DND-41 (cell line): ENCODE measurements around the gene FNDC3B.
"Not testable (repeated sequence)": the region's sequence is repeated elsewhere in the genome, so short reads cannot be mapped to it uniquely, and the experiment has no call there.

Experiments
- ATAC-seq: fragments of 200-7000 bp; cut with Tn5 transposase; 3 replicates; pipeline ENCODE4 v1.9.1; 2021; ENCODE audit warnings: low read depth; ENCODE audit not compliant: insufficient read depth
- DNase-seq: peaks from one replicate; pipeline ENCODE4 v3.0.0-alpha.2; 2020
- H2AFZ ChIP-seq: 2 replicates; pipeline ENCODE4 v1.6.0; 2012; ENCODE audit warnings: low read depth, low read length
- H3K27ac ChIP-seq: 2 replicates; pipeline ENCODE4 v1.5.1; 2012; ENCODE audit warnings: low read length, inconsistent platforms
- H3K27me3 ChIP-seq: fragments of 200-600 bp; sonication (generic); 2 replicates; pipeline ENCODE4 v1.6.0; 2012; ENCODE audit warnings: low read length, mild to moderate bottlenecking, inconsistent platforms; ENCODE audit not compliant: insufficient read depth, poor library complexity
- H3K36me3 ChIP-seq: 2 replicates; pipeline ENCODE4 v1.5.1; 2012; ENCODE audit warnings: low read length, inconsistent platforms; ENCODE audit not compliant: insufficient read depth
- H3K4me1 ChIP-seq: 2 replicates; pipeline ENCODE4 v1.5.1; 2012; ENCODE audit warnings: mild to moderate bottlenecking, low read length; ENCODE audit not compliant: insufficient read depth
- H3K4me2 ChIP-seq: 2 replicates; pipeline ENCODE4 v1.6.0; 2012; ENCODE audit warnings: mild to moderate bottlenecking, moderate library complexity, low read length, inconsistent platforms; ENCODE audit not compliant: insufficient read depth
- H3K4me3 ChIP-seq, 2 experiments: fragments of 200-600 bp in 1 of 2; shearing (Covaris generic) in 1 of 2; 2 replicates each; pipeline ENCODE4 v1.5.1; 2012 to 2016; ENCODE audit warnings: inconsistent platforms in 2 of 2, low read length in 2 of 2, mild to moderate bottlenecking in 2 of 2, low read depth in 1 of 2, moderate library complexity in 1 of 2
- H3K79me2 ChIP-seq: 2 replicates; pipeline ENCODE4 v1.6.0; 2012; ENCODE audit warnings: low read length, inconsistent platforms; ENCODE audit not compliant: insufficient read depth
- H3K9ac ChIP-seq: 2 replicates; pipeline ENCODE4 v1.6.0; 2012; ENCODE audit warnings: low read depth, mild to moderate bottlenecking, inconsistent platforms, low read length, moderate library complexity
- H3K9me3 ChIP-seq: 2 replicates; pipeline ENCODE4 v1.5.1; 2012; ENCODE audit warnings: low read length, moderate library complexity, mild to moderate bottlenecking, inconsistent platforms; ENCODE audit not compliant: insufficient read depth, severe bottlenecking
- H4K20me1 ChIP-seq: 2 replicates; pipeline ENCODE4 v1.6.0; 2012; ENCODE audit warnings: low read length; ENCODE audit not compliant: insufficient read depth
- CTCF ChIP-seq: IDR thresholded peaks from 2 replicates; pipeline ENCODE4 v1.5.1; 2012; ENCODE audit warnings: borderline replicate concordance, low read length, moderate library complexity, mild to moderate bottlenecking; ENCODE audit not compliant: poor library complexity, severe bottlenecking; ENCODE audit errors: extremely low read depth
- EZH2 ChIP-seq: IDR thresholded peaks from 3 replicates; pipeline ENCODE4 v1.6.1; 2012; ENCODE audit warnings: borderline replicate concordance, low read depth, mild to moderate bottlenecking, moderate library complexity, low read length, inconsistent platforms; ENCODE audit not compliant: severe bottlenecking

FNDC3B gene

DNA sequence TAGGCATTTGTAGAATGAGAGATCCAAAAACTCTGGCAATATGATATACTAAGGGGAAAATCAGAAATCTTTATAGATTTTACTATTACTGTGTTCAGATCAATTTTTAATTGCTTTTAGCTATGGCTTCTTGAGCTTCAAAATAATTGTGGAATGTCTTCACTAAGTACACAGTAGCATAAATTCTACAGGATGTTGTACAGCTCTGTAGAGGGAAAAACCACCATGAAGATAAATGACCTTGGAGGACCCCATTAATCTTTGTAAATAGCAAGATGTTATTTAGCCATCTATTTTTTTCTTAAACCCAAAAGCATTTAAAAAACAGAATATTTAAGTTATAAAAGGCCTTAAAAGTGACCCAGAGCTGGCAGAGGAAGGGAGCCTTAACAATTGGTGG is 43.9 kb upstream of the FNDC3B start:
- Histone ChIP-seq H3K27me3 (no peaks in the 10 kb centered on the region), H3K27ac (no peak overlapping the region), H3K9ac (no peak overlapping the region), H3K36me3 (no peaks in the 10 kb centered on the region), H3K4me3 (no peak overlapping the region), H2AFZ (no peak overlapping the region), H3K9me3 (peaks cover 3% of the 10 kb centered on the region), H3K4me2 (no peak overlapping the region), H3K4me1 (no peaks in the 10 kb centered on the region), H3K79me2 (no peaks in the 10 kb centered on the region), H4K20me1 (no peaks in the 10 kb centered on the region)
- ATAC-seq (no peak), DNase-seq (no peak)
- no peak for TF ChIP-seq CTCF
- TF ChIP-seq EZH2 = no peak

GRCh38 chr3:171996178-171996817 is 43.1 kb upstream of the FNDC3B start:
- no peak for TF ChIP-seq EZH2
- no peaks in the 10 kb centered on the region for H3K36me3 ChIP-seq
- H2AFZ ChIP-seq = no peak overlapping the region
- H3K27ac ChIP-seq = no peak overlapping the region
- ATAC-seq (no peak), DNase-seq (no peak)
- no peak overlapping the region for H3K4me3 ChIP-seq
- no peaks in the 10 kb centered on the region for H3K4me1 ChIP-seq
- H3K4me2 ChIP-seq = no peak overlapping the region
- H4K20me1 ChIP-seq = no peaks in the 10 kb centered on the region
- no peak overlapping the region for H3K9ac ChIP-seq
- H3K27me3 ChIP-seq = no peaks in the 10 kb centered on the region
- no peaks in the 10 kb centered on the region for H3K79me2 ChIP-seq
- peaks cover 3% of the 10 kb centered on the region for H3K9me3 ChIP-seq

- not testable (repeated sequence) for H3K4me3 ChIP-seq, H3K4me1 ChIP-seq, H3K36me3 ChIP-seq, H4K20me1 ChIP-seq, DNase-seq, H3K79me2 ChIP-seq, H3K9ac ChIP-seq, ATAC-seq, H3K27ac ChIP-seq, H2AFZ ChIP-seq, H3K27me3 ChIP-seq, H3K4me2 ChIP-seq, H3K9me3 ChIP-seq
Measured at GRCh38 chr3:171998731-171999130, 40.6 kb upstream of the FNDC3B start.

DNA sequence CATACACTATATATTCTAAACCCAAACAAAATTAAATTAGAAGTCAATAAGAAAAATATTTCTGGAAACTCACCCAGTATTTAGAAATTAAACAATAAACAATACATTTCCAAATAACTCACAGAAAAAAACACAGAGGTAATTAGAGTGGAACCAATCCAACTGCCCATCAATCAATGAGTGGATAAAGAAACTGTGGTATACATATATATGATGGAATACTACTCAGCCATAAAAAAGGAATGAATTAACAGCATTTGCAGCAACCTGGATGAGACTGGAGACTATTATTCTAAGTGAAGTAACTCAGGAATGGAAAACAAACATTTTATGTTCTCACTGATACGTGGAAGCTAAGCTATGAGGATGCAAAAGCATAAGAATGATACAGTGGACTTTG is 37.8 kb upstream of the FNDC3B start:
- H3K9me3 ChIP-seq = not testable (repeated sequence)

GRCh38 chr3:172002512-172003078 is 36.8 kb upstream of the FNDC3B start:
- Histone ChIP-seq H3K9ac (no peak overlapping the region), H3K36me3 (no peaks in the 10 kb centered on the region), H2AFZ (no peak overlapping the region), H3K27me3 (no peaks in the 10 kb centered on the region), H3K4me1 (no peaks in the 10 kb centered on the region), H3K27ac (no peak overlapping the region), H3K9me3 (no peaks in the 10 kb centered on the region), H3K79me2 (no peaks in the 10 kb centered on the region), H4K20me1 (no peaks in the 10 kb centered on the region), H3K4me2 (no peak overlapping the region), H3K4me3 (no peak overlapping the region)
- TF ChIP-seq EZH2 = no peak
- TF ChIP-seq CTCF = no peak
- DNase-seq (no peak), ATAC-seq (no peak)

More for the DNA sequence above, 37.8 kb upstream of the FNDC3B start:
- H3K36me3 ChIP-seq, H2AFZ ChIP-seq, H3K4me2 ChIP-seq, H3K9ac ChIP-seq, H3K27ac ChIP-seq, H3K4me3 ChIP-seq, H3K79me2 ChIP-seq, DNase-seq, H4K20me1 ChIP-seq, H3K27me3 ChIP-seq, ATAC-seq, H3K4me1 ChIP-seq: not testable (repeated sequence)
